D721Med (cell line): ENCODE results near the gene HECA.
"Not testable (repeated sequence)": the region's sequence is repeated elsewhere in the genome, so short reads cannot be mapped to it uniquely, and the experiment has no call there.

Experiments used
- DNase-seq: peaks from one replicate; pipeline ENCODE4 v3.0.0; 2011; ENCODE audit warnings: low spot score; ENCODE audit not compliant: insufficient read length
- FAIRE-seq: peaks from 2 replicates; lab custom pipeline; 2011; peaks lifted over from hg19 to GRCh38; lab: Jason Lieb, UNC
- CTCF ChIP-seq: IDR thresholded peaks from 2 replicates; pipeline ENCODE4 v1.5.1; 2012; ENCODE audit warnings: mild to moderate bottlenecking, control low read depth; ENCODE audit not compliant: insufficient read depth; ENCODE audit errors: missing control alignments

Gene HECA

DNA sequence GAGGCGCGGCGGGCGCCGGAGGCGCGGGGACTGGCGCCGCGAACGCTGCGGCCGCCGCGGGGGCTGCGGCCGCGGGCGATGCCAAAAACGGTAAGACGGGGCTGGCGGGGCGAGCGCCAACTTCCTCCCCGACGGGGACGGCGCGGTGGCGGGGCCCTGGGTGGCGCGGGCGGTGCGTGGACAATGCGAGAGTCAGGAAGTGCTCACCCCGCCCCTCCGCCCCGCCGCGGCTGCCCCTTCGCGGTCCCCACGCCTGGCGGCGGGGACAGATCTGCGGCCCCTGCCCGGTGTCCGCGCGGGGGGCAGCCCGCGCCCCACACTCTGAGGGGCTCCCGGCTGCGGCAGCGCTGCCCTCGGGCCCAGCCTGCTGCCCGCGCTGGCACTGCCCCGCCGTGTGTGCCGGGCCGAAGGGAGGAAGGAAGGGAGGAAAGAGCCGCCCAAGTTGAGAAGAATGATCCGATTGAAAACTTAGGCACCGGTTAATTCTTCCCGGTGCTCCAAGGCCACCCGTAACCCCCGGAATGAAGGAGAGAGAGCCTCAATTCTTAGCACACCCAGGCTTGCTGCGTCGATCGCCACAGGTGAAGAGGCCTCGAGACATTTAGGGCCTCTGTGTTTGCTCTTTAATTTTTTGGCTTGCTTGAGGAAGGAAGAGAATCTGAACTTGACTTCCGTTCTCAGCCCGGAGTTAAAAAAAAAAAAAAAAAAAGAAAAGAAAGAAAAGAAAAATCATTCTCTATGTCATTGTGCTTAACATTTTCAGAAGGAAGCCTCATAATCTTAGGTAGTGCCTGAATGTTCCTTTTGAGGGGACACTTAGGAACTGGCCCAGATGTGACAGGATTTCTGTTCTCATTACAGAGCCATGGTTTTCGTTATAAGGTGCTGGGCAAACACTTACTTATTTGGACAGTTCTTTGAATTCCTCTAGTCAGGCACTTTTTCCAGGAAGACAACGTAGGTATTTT is 982 bp downstream of the HECA start:
- FAIRE-seq (no peak), DNase-seq (no peak)
- no peak for TF ChIP-seq CTCF

- no peak for DNase-seq
- TF ChIP-seq CTCF = no peak
- no peak for FAIRE-seq
Observed at GRCh38 chr6:139137706-139138105, 2.8 kb downstream of the HECA start.

- DNase-seq, FAIRE-seq: not testable (repeated sequence)
Observed at GRCh38 chr6:139140854-139141253, 6.0 kb downstream of the HECA start.

GRCh38 chr6:139142262-139142661 is 7.4 kb downstream of the HECA start:
- no peak for TF ChIP-seq CTCF
- DNase-seq = no peak
- FAIRE-seq = no peak

DNA sequence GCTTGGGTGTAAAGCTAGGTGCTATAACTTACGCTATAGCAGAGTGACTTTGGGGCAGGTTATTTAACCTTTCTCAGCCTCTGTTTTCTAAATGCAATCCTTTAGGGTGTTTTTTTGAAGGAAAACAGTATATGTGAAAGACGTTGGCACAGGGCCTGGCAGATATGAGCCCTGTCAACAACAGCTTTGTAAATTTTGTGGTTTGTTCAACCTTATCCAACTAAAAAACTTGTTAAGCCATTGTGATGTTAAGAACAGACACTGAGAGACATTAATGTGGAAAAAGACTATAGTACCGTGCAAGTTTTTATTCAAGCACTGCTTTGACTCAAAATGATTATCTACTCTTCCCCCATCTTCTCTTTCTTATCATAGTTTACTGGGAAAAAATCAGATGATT is 8.2 kb downstream of the HECA start:
- TF ChIP-seq CTCF = no peak

GRCh38 chr6:139144490-139145085 is 9.7 kb downstream of the HECA start:
- TF ChIP-seq CTCF = no peak
- DNase-seq = no peak
- FAIRE-seq = no peak

More for the DNA sequence above, 8.2 kb downstream of the HECA start:
- DNase-seq (no peak), FAIRE-seq (no peak)

DNA sequence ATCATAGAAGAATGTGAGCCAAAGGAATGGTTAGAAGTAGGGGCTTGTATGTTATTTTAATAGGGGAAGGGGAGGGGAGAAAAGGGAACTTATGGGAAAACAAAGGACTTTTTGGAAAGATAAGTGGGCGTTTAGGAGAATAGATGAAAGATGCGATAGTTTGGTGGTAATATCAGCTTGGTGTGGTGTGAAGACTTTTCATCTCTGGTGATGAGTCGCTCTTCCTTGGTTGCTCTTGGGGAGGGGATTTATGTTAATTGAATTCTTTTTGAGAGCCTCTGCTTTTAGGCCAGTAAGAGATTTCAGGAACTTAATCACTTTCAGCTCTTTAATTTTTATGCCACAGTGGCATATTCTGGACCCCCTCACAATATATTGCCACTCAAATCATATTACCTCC is 10.8 kb downstream of the HECA start:
- DNase-seq (no peak), FAIRE-seq (no peak)
- TF ChIP-seq CTCF = no peak
